ENCODE measurements around the gene FAM47E. TPM values are rescaled to one million over a fixed set of nuclear protein-coding genes. Genes with fewer than 3 reads are reported as not detected.
A peak's percentile ranks its signal among the peaks of the same experiment; 100 is the strongest.
"Not testable (repeated sequence)": the region's sequence is repeated elsewhere in the genome, so short reads cannot be mapped to it uniquely, and the experiment has no call there.

FAM47E gene
- total RNA-seq, 2 donors from 2014 or later: not detected

GRCh38 chr4:76277667-76278066 lies 26.1 kb downstream of the FAM47E start:
- DNase-seq (ENCODE audit: low spot score in 2 of 2) (no peak), ATAC-seq (no peak)
- no peaks in the 10 kb centered on the region for H3K9me3 Mint-ChIP-seq
- no peak overlapping the region for H3K27ac Mint-ChIP-seq
- H3K36me3 Mint-ChIP-seq: no peaks in the 10 kb centered on the region

GRCh38 chr4:76278583-76278982 lies 27.1 kb downstream of the FAM47E start:
- Mint-ChIP-seq H3K9me3 (no peaks in the 10 kb centered on the region), H3K36me3 (no peaks in the 10 kb centered on the region), H3K27ac (no peak overlapping the region)
- no peak for DNase-seq (ENCODE audit: low spot score in 2 of 2)
- no peak for ATAC-seq

- DNase-seq (ENCODE audit: low spot score in 2 of 2): peak in 1 of 2 donors; percentile 7
Measured at GRCh38 chr4:76279462-76279861, 27.9 kb downstream of the FAM47E start.

GRCh38 chr4:76280488-76281441 lies 29.2 kb downstream of the FAM47E start:
- Mint-ChIP-seq H3K36me3 (no peaks in the 10 kb centered on the region), H3K27ac (no peak overlapping the region), H3K9me3 (no peaks in the 10 kb centered on the region)
- DNase-seq (ENCODE audit: low spot score in 2 of 2) (no peak), ATAC-seq (no peak)

More at GRCh38 chr4:76279462-76279861, 27.9 kb downstream of the FAM47E start:
- no peaks in the 10 kb centered on the region for H3K36me3 Mint-ChIP-seq
- ATAC-seq: peak in 1 of 2 donors; percentile 76
- no peaks in the 10 kb centered on the region for H3K9me3 Mint-ChIP-seq
- no peak overlapping the region for H3K27ac Mint-ChIP-seq

DNA sequence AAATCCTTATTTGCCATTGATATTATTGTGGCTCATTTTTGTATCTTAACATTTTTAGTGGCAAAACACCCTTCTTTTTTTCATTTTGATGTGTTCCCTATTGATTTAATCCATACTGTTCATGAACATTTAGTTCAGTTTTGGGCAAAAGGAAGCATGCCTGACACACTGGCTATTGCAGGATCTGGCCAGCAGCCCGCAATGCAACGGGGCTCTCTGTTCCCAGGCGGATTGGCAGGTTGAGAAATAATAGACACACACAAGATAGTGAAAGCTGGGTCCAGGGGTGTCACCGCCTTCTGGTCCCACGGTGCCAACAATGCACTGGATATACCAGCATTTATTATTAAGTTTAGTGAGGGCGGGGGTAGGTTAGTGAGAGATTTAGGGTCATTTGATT lies 30.1 kb downstream of the FAM47E start:
- ATAC-seq; DNase-seq (ENCODE audit: low spot score in 2 of 2); H3K27ac Mint-ChIP-seq; H3K36me3 Mint-ChIP-seq; H3K9me3 Mint-ChIP-seq: not testable (repeated sequence)

DNA sequence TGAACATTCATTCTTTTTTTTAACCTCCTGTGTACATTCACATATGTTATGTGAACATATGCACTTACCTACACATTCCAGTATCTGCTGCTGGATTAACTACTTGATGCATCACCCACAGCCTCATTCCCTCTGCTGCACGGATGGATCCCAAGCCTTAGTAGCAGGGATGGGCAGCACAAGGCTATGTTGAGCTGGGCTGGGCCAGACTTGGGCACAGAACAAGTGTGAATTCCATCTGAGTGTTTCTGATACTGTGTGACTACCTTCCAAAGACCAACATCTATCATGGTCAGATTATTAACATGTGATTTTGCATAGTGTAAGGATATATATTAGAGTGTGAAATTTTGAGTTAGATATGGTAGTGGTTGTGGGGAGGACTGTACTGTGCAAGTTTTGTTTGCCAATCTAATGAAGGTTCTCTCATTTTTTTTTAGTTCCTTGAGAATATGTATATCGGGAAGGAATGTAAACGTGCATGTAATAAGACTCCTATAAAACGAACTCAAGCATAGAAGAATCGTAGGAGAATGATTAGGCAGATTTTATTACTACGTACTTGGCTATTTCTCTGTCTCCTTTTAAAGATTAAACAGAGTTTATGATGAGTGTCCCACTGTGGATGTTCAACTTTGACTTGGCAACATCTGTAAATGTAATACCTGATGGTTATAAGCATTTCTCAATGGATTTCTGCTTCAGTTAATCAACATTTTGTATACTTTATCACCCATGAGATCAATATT lies 31.6 kb downstream of the FAM47E start:
- ATAC-seq: no peak
- H3K27ac Mint-ChIP-seq: no peak overlapping the region
- H3K9me3 Mint-ChIP-seq: no peaks in the 10 kb centered on the region
- no peak for DNase-seq (ENCODE audit: low spot score in 2 of 2)
- no peaks in the 10 kb centered on the region for H3K36me3 Mint-ChIP-seq

DNA sequence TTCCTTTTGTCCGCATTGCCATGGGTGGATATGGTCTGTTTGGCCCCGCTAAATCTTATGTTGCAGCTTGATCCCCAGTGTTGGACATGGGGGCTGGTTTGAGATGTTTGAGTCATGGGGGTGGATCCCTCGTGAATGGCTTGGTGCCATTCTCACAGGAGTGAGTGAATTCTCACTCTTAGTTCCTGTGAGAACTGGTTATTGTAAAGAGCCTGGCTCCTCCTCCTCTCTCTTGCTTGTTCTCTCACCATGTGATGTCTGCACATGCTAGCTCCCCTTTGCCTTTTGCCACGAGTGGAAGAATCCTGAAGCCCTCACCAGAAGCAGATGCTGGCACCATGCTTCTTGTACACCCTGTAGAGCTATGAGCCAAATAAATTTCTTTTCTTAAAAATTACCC lies 32.4 kb downstream of the FAM47E start:
- Mint-ChIP-seq H3K27ac (no peak overlapping the region), H3K36me3 (no peaks in the 10 kb centered on the region), H3K9me3 (no peaks in the 10 kb centered on the region)
- no peak for ATAC-seq
- DNase-seq (ENCODE audit: low spot score in 2 of 2): no peak

- ATAC-seq: not testable (repeated sequence)
Measured at GRCh38 chr4:76287811-76288210, 36.3 kb downstream of the FAM47E start.

DNA sequence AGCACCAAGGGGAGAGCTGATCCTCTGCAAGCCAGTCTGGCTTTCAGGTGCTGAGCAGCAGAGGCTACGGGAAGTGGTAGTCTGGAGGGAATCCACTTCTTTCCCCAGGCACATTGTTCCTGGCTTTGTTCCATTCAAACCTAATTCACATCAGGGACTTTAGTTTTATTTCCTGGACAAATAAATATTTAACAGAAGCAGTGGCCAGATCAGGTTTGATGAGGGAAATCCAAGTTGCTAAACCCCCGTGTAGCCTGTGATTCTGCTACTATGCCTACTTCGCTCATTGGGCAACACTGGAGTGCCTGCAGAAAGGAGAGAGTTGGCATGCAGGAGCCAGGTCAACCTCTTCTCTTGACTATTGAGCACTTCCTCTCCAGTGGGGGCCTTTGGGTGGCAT lies 41.2 kb downstream of the FAM47E start:
- no peak for DNase-seq (ENCODE audit: low spot score in 2 of 2)
- H3K27ac Mint-ChIP-seq: no peak overlapping the region
- H3K9me3 Mint-ChIP-seq: peaks cover 9 to 11% of the 10 kb centered on the region in 2 donors
- no peak for ATAC-seq
- H3K36me3 Mint-ChIP-seq: peaks cover 8 to 15% of the 10 kb centered on the region in 2 donors

More at GRCh38 chr4:76287811-76288210, 36.3 kb downstream of the FAM47E start:
- not testable (repeated sequence) for H3K36me3 Mint-ChIP-seq; H3K9me3 Mint-ChIP-seq; H3K27ac Mint-ChIP-seq; DNase-seq (ENCODE audit: low spot score in 2 of 2)

- H3K36me3 Mint-ChIP-seq: peaks cover 14 to 22% of the 10 kb centered on the region in 2 donors
- H3K9me3 Mint-ChIP-seq: peaks cover 16% of the 10 kb centered on the region in 2 donors
- ATAC-seq: no peak
- no peak overlapping the region for H3K27ac Mint-ChIP-seq
- no peak for DNase-seq (ENCODE audit: low spot score in 2 of 2)
Measured at GRCh38 chr4:76293772-76294171, 42.3 kb downstream of the FAM47E start.

GRCh38 chr4:76296286-76296820 lies 44.8 kb downstream of the FAM47E start:
- no peak for ATAC-seq
- H3K36me3 Mint-ChIP-seq: peaks cover 14 to 34% of the 10 kb centered on the region in 2 donors
- H3K27ac Mint-ChIP-seq: no peak overlapping the region

DNA sequence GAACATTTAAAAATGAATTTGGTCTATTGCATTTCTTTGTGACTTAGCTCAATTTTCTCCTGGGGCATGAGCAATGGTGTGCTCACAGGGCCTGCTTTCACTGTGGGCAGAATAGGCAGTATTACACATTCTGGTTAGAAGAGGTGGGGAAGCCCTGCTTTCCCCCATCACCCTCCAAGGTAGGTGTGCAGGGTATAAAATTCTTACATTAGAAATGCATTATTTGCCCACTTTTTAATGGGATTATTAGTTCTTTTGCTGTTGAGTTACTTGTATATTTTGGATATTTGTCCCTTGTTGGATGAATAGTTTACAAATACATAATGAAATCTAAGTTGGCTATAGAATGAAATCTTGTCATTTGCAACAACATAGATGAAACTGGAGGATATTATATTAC lies 46.7 kb downstream of the FAM47E start:
- peaks cover 14 to 34% of the 10 kb centered on the region in 2 donors for H3K36me3 Mint-ChIP-seq
- DNase-seq (ENCODE audit: low spot score in 2 of 2) (no peak), ATAC-seq (no peak)

More at GRCh38 chr4:76296286-76296820, 44.8 kb downstream of the FAM47E start:
- H3K9me3 Mint-ChIP-seq: peaks cover 16 to 18% of the 10 kb centered on the region in 2 donors
- no peak for DNase-seq (ENCODE audit: low spot score in 2 of 2)

GRCh38 chr4:76300012-76300411 lies 48.5 kb downstream of the FAM47E start:
- ATAC-seq: no peak
- Mint-ChIP-seq H3K36me3 (peaks cover 14 to 34% of the 10 kb centered on the region in 2 donors), H3K27ac (no peak overlapping the region), H3K9me3 (peaks cover 13 to 16% of the 10 kb centered on the region in 2 donors)
- DNase-seq (ENCODE audit: low spot score in 2 of 2): no peak

More for the DNA sequence above, 46.7 kb downstream of the FAM47E start:
- Mint-ChIP-seq H3K9me3 (peaks cover 16 to 18% of the 10 kb centered on the region in 2 donors), H3K27ac (no peak overlapping the region)

GRCh38 chr4:76301068-76301774 lies 49.7 kb downstream of the FAM47E start:
- Mint-ChIP-seq H3K27ac (no peak overlapping the region), H3K36me3 (peaks cover 9 to 27% of the 10 kb centered on the region in 2 donors), H3K9me3 (peaks cover 12 to 13% of the 10 kb centered on the region in 2 donors)
- peak in 1 of 2 donors; percentile 54 for DNase-seq (ENCODE audit: low spot score in 2 of 2)
- ATAC-seq: peak; percentile 83 to 90

- H3K9me3 Mint-ChIP-seq: peaks cover 9 to 13% of the 10 kb centered on the region in 2 donors
- H3K27ac Mint-ChIP-seq: no peak overlapping the region
- H3K36me3 Mint-ChIP-seq: peaks cover 6 to 22% of the 10 kb centered on the region in 2 donors
- no peak for DNase-seq (ENCODE audit: low spot score in 2 of 2)
- ATAC-seq: no peak
Measured at GRCh38 chr4:76301775-76302162, 50.2 kb downstream of the FAM47E start.

DNA sequence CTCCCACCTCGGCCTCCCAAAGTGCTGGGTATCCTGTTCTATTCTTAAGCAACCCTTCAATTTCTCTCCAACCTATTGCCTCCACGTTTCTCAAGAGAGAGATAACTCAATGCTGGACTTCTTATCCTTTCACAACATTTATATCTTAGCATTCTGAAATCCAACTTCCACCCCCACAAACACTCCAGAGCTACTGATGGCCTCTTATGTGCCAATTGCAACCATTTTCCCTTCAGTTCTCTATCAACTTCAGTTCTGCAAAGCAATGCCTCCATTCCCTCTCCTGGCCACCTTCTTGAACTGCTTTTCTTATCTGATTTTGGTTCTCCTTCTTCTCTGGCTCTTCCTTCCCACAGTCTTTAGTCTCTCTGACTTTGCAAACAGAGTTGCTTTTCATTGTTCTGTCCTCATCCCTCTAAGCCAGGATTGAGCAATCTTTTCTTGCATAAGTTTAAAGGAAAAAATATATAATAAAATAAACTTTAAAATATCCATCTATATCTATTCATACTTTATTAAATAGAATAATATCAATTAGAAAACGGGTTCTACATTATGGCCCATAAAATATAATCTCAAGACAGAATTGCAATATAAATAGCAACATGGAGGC lies 51.4 kb downstream of the FAM47E start:
- DNase-seq (ENCODE audit: low spot score in 2 of 2) (no peak), ATAC-seq (no peak)
- H3K9me3 Mint-ChIP-seq: peaks cover 5 to 13% of the 10 kb centered on the region in 2 donors
- H3K27ac Mint-ChIP-seq: no peak overlapping the region
- peaks cover 6 to 19% of the 10 kb centered on the region in 2 donors for H3K36me3 Mint-ChIP-seq
